Ovary (tissue), 9 donors: Measurements from ENCODE around the gene GP1BA. TPM values are rescaled to one million over a fixed set of nuclear protein-coding genes. Genes with fewer than 3 reads are reported as not detected.

Experiments used
- DNase-seq, 5 donors: peaks; one replicate each; pipeline ENCODE4 v3.0.0-alpha.2; 2019 to 2020
- H3K27ac ChIP-seq, 2 donors: fragments of 200-600 bp; one replicate each; pipeline versions ENCODE4 v1.5.1 to v1.8.0; 2019 to 2022
- H3K27me3 ChIP-seq: fragments of 200-600 bp; one replicate; pipeline ENCODE4 v1.8.0; 2022
- H3K36me3 ChIP-seq: fragments of 200-600 bp; sonication (generic); one replicate; pipeline ENCODE4 v1.5.1; 2019
- H3K4me1 ChIP-seq: one replicate; pipeline ENCODE4 v1.8.1; 2013; ENCODE audit warnings: mild to moderate bottlenecking, moderate library complexity; ENCODE audit not compliant: insufficient read depth
- H3K4me3 ChIP-seq: fragments of 200-600 bp; sonication (generic); one replicate; pipeline ENCODE4 v1.5.1; 2017
- H3K9me3 ChIP-seq, 2 donors: fragments of 200-600 bp in 1 of 2; sonication (generic) in 1 of 2; one replicate each; pipeline versions ENCODE4 v1.5.1 to v1.8.1; 2013 to 2019; ENCODE audit warnings: mild to moderate bottlenecking in 1 of 2, moderate library complexity in 1 of 2
- CTCF ChIP-seq, 3 donors: fragments of 450-650 bp in 2 of 3; fragments of 200-600 bp in 1 of 3; IDR thresholded peaks; one replicate each; pipeline versions ENCODE4 v1.5.1 to v1.8.0; 2016 to 2022; ENCODE audit warnings: antibody characterized with exemption in 3 of 3, mild to moderate bottlenecking in 1 of 3
- EP300 ChIP-seq: sonication (generic); formaldehyde crosslinking; IDR thresholded peaks from one replicate; pipeline ENCODE4 v1.6.1; 2017; ENCODE audit warnings: antibody characterized with exemption
- POLR2A ChIP-seq: fragments of 450-650 bp; IDR thresholded peaks from one replicate; pipeline ENCODE4 v1.6.1; 2017; ENCODE audit warnings: antibody characterized with exemption, mild to moderate bottlenecking, moderate library complexity
- WGBS, 3 donors: extraction: QIAGEN DNeasy Blood & Tissue Kit in 1 of 3; methylation state at CpG; one replicate each; pipeline versions ENCODE4 v1.1.5 to v1.1.7; 2013 to 2017; 5-methylcytosine and 5-hydroxymethylcytosine counted together
- intact Hi-C, 4 donors: fragments of 100-400 bp; cut with DNase I; formaldehyde crosslinking; loops; one replicate each; pipeline versions ENCODE4 v1.11.0 to v1.15.1; 2022 to 2023
- polyA plus RNA-seq, 2 donors: library from polyadenylated mRNA; stranded (reverse); fragments of 200-250 nt in 1 of 2; fragments of 350-450 nt in 1 of 2; fragmentation: Illumina TruSeq in 1 of 2; extraction: RNeasy Lipid Tissue Mini Kit (QIAGEN cat#74804) in 1 of 2; gene quantifications; one replicate each; pipeline ENCODE4 v1.2.3, GENCODE V29; 2013 to 2014
- total RNA-seq, 7 donors: library from RNA; depleted of rRNA in 2 of 7; stranded (reverse); fragments of >200 nt in 2 of 7; fragmentation: NEBNext Ultra II Directional in 3 of 7; extraction: Animal tissue kit (Norgen Biotek cat#: 25700) in 3 of 7; gene quantifications; one replicate each; pipeline versions ENCODE4 v1.1.0 to v1.2.4, GENCODE V29; 2016 to 2023
- donor health status: DM: no; HTN: no; CAD: no; lungs with moderate emphysema.
- donor health status: DM: no; HTN: no; CAD: no.
- donor health status: Bipolar disorder and iron deficiency.
- donor health status: DM: yes; HTN: yes; CAD: no.
- donor health status: DM: no; HTN: no; CAD: no.
- donor health status: DM: yes; HTN: yes; CAD: no.

GP1BA gene
- total and polyA plus RNA-seq, 9 donors = 0.04 to 0.10 TPM; not detected in 7

GRCh38 chr17:4945176-4945943 is 13.3 kb downstream of the GP1BA start:
- no peaks in the 10 kb centered on the region for H3K9me3 ChIP-seq
- 32 to 41% (median 34%) methylated on average over 7 of the region's 7 CpGs for WGBS, 3 donors
- TF ChIP-seq CTCF (IDR thresholded peaks at IDR 0.05) (no peak), POLR2A (no peak), EP300 (no peak)
- DNase-seq = peak in 4 of 5 donors; percentile 59 to 83 (median 62)
- no peak overlapping the region for H3K27ac ChIP-seq
- H3K27me3 ChIP-seq = no peaks in the 10 kb centered on the region
- H3K4me1 ChIP-seq = peaks cover 6% of the 10 kb centered on the region
- no peak overlapping the region for H3K4me3 ChIP-seq
- intact Hi-C loops = no loop called here
- no peaks in the 10 kb centered on the region for H3K36me3 ChIP-seq

- Histone ChIP-seq H3K36me3 (no peaks in the 10 kb centered on the region), H3K9me3 (no peaks in the 10 kb centered on the region), H3K4me1 (peaks cover 5% of the 10 kb centered on the region), H3K4me3 (no peak overlapping the region), H3K27me3 (no peaks in the 10 kb centered on the region), H3K27ac (no peak overlapping the region)
- intact Hi-C loops = no loop called here
- TF ChIP-seq CTCF (IDR thresholded peaks at IDR 0.05) = no peak
- no peak for DNase-seq
- 16 to 20% (median 19%) methylated on average over 4 of the region's 4 CpGs for WGBS, 3 donors
Observed at GRCh38 chr17:4945944-4946280, 13.8 kb downstream of the GP1BA start.

- H3K4me3 ChIP-seq = peak overlapping the region; percentile 100
- no peak for TF ChIP-seq CTCF (IDR thresholded peaks at IDR 0.05)
- no peak for TF ChIP-seq POLR2A
- TF ChIP-seq EP300 = no peak
- H3K4me1 ChIP-seq = peaks cover 2% of the 10 kb centered on the region
- H3K9me3 ChIP-seq = no peaks in the 10 kb centered on the region
- H3K36me3 ChIP-seq = no peaks in the 10 kb centered on the region
- intact Hi-C loops = no loop called here
- DNase-seq = no peak
- H3K27ac ChIP-seq = peak overlapping the region in 1 of 2 donors; percentile 88
- H3K27me3 ChIP-seq = no peaks in the 10 kb centered on the region
- WGBS, 3 donors = 25 to 36% (median 31%) methylated on average over 16 of the region's 16 CpGs
Observed at GRCh38 chr17:4946312-4946976, 14.4 kb downstream of the GP1BA start.

GRCh38 chr17:4947010-4947410 is 14.9 kb downstream of the GP1BA start:
- 0 to 1% (median 1%) methylated on average over 7 of the region's 7 CpGs for WGBS, 3 donors
- Histone ChIP-seq H3K4me1 (peaks cover 2% of the 10 kb centered on the region), H3K9me3 (no peaks in the 10 kb centered on the region), H3K36me3 (no peaks in the 10 kb centered on the region), H3K27me3 (no peaks in the 10 kb centered on the region), H3K4me3 (peak overlapping the region; percentile 100), H3K27ac (peak overlapping the region in 1 of 2 donors; percentile 88)
- no peak for TF ChIP-seq POLR2A
- no peak for TF ChIP-seq CTCF (IDR thresholded peaks at IDR 0.05)
- TF ChIP-seq EP300 = no peak
- DNase-seq = no peak
- intact Hi-C loops = no loop called here
